ENCODE measurements around the gene ANK2. TPM values are rescaled to one million over a fixed set of nuclear protein-coding genes. Genes with fewer than 3 reads are reported as not detected.

ANK2 gene
- total RNA-seq, 4 donors from 2014 or later = 25.9 to 64.4 (median 55.4) TPM

GRCh38 chr4:113050371-113050755 lies 910 bp downstream of the ANK2 start:
- H3K27me3 ChIP-seq = no peaks in the 10 kb centered on the region
- 41 to 61% methylated on average over 2 of the region's 2 CpGs for WGBS, 2 donors
- no peak for DNase-seq
- H3K4me1 ChIP-seq = no peaks in the 10 kb centered on the region
- TF ChIP-seq CTCF (IDR thresholded peaks at IDR 0.05) = no peak
- TF ChIP-seq POLR2A (IDR thresholded peaks at IDR 0.05) = no peak
- intact Hi-C loops (cut with DNase I) = no loop called here
- no peak overlapping the region for H3K4me3 ChIP-seq (replicated peaks in 1 of 3)
- no peaks in the 10 kb centered on the region for H3K36me3 ChIP-seq
- no peak overlapping the region for H3K27ac ChIP-seq
- H3K9me3 ChIP-seq = no peaks in the 10 kb centered on the region

GRCh38 chr4:113050837-113051236 lies 1.4 kb downstream of the ANK2 start:
- no peaks in the 10 kb centered on the region for H3K4me1 ChIP-seq
- no peaks in the 10 kb centered on the region for H3K36me3 ChIP-seq
- intact Hi-C loops (cut with DNase I) = no loop called here
- no peaks in the 10 kb centered on the region for H3K9me3 ChIP-seq
- no peak for DNase-seq
- no peaks in the 10 kb centered on the region for H3K27me3 ChIP-seq
- TF ChIP-seq POLR2A (IDR thresholded peaks at IDR 0.05) (no peak), CTCF (IDR thresholded peaks at IDR 0.05) (no peak)
- 90 to 93% methylated on average over 3 of the region's 3 CpGs for WGBS, 2 donors
- H3K27ac ChIP-seq = no peak overlapping the region
- H3K4me3 ChIP-seq (replicated peaks in 1 of 3) = no peak overlapping the region

- H3K4me1 ChIP-seq = no peaks in the 10 kb centered on the region
- WGBS, 2 donors = 69 to 93% methylated on average over 2 of the region's 2 CpGs
- no peaks in the 10 kb centered on the region for H3K9me3 ChIP-seq
- TF ChIP-seq POLR2A (IDR thresholded peaks at IDR 0.05) (no peak), CTCF (IDR thresholded peaks at IDR 0.05) (no peak)
- no peak overlapping the region for H3K27ac ChIP-seq
- no peaks in the 10 kb centered on the region for H3K27me3 ChIP-seq
- DNase-seq = no peak
- no peak overlapping the region for H3K4me3 ChIP-seq (replicated peaks in 1 of 3)
- intact Hi-C loops (cut with DNase I) = no loop called here
- no peaks in the 10 kb centered on the region for H3K36me3 ChIP-seq
Measured at GRCh38 chr4:113051361-113051760, 1.9 kb downstream of the ANK2 start.

- TF ChIP-seq POLR2A (IDR thresholded peaks at IDR 0.05) (no peak), CTCF (IDR thresholded peaks at IDR 0.05) (no peak)
- H3K4me1 ChIP-seq = no peaks in the 10 kb centered on the region
- 80% methylated on average over 9 of the region's 9 CpGs for WGBS, 2 donors
- DNase-seq = no peak
- intact Hi-C loops (cut with DNase I) = no loop called here
- no peaks in the 10 kb centered on the region for H3K9me3 ChIP-seq
- H3K27ac ChIP-seq = no peak overlapping the region
- H3K4me3 ChIP-seq (replicated peaks in 1 of 3) = no peak overlapping the region
- H3K27me3 ChIP-seq = no peaks in the 10 kb centered on the region
- H3K36me3 ChIP-seq = no peaks in the 10 kb centered on the region
Measured at GRCh38 chr4:113052379-113052951, 3.0 kb downstream of the ANK2 start.

GRCh38 chr4:113053883-113054282 lies 4.4 kb downstream of the ANK2 start:
- no peak overlapping the region for H3K27ac ChIP-seq
- no peaks in the 10 kb centered on the region for H3K4me1 ChIP-seq
- H3K36me3 ChIP-seq = no peaks in the 10 kb centered on the region
- TF ChIP-seq POLR2A (IDR thresholded peaks at IDR 0.05) = no peak
- no peak for TF ChIP-seq CTCF (IDR thresholded peaks at IDR 0.05)
- H3K4me3 ChIP-seq (replicated peaks in 1 of 3) = no peak overlapping the region
- H3K9me3 ChIP-seq = no peaks in the 10 kb centered on the region
- no peak for DNase-seq
- H3K27me3 ChIP-seq = no peaks in the 10 kb centered on the region
- intact Hi-C loops (cut with DNase I) = no loop called here

Measured in thyroid gland (tissue), 4 donors.